Brain microvascular endothelial cell (primary cell): ENCODE data around the gene KCNT1.

Source experiments
- DNase-seq: peaks from one replicate; pipeline ENCODE4 v3.0.0-alpha.2; 2020
- H3K27ac ChIP-seq: fragments of 250-450 bp; sonication (Bioruptor Pico); 2 replicates; pipeline ENCODE4 v1.5.1; 2020; ENCODE audit warnings: mild to moderate bottlenecking, moderate library complexity
- H3K27me3 ChIP-seq: fragments of 250-450 bp; sonication (Bioruptor Pico); replicated peaks from 2 replicates; pipeline ENCODE4 v1.5.1; 2020; ENCODE audit warnings: mild to moderate bottlenecking
- H3K36me3 ChIP-seq: fragments of 250-450 bp; sonication (Bioruptor Pico); replicated peaks from 2 replicates; pipeline ENCODE4 v1.5.1; 2020; ENCODE audit warnings: mild to moderate bottlenecking
- H3K4me3 ChIP-seq: 2 replicates; pipeline ENCODE4 v1.5.1; 2011; ENCODE audit warnings: low read depth, mild to moderate bottlenecking, control low read depth, low read length, moderate library complexity
- in situ Hi-C: cut with HindIII; loops from 2 replicates; pipeline ENCODE4 v1.10.0; 2017; ENCODE audit warnings: low sequenced_read_pairs, low pct_ligation_motif_present
- TF ChIP-seq, protein P1 (sequence below): IDR thresholded peaks from 2 replicates; pipeline ENCODE4 v1.5.1; 2011; ENCODE audit warnings: low read depth, mild to moderate bottlenecking, moderate library complexity, low read length, control low read depth, inconsistent platforms; ENCODE audit errors: missing control alignments

The KCNT1 gene

DNA sequence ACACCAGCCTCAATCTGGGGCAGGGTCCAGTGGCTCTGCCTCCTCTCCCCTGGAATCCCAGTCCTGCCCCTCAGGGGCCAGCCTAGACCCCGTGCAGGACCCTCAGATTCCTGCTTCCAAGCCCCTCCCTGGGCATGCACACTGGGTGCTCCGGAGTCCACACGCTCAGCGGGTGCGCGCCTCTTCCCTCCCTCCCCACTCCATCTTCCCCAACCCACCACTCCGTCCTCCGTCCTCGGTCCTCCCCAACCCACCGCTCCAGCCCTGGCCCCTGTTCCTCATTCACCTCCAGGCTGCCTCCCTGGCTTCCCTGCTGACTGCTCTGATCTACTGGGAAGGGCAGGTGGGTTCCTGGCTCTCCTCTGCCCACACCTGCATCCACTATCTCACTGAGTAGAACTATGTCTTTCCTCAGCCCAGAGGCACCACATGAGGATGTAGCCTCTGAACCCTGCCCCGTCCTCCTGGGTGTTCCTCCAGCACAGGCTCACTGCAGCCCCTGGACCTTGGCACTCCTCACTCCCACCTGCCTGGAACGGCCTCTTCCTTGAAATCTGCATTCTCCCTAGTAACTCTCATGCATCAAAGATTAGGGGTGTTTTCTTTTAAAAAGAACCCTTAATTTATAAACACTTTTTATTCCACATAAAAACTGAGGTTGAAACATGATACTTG is 112.6 kb downstream of the KCNT1 start:
- DNase-seq: no peak
- Histone ChIP-seq H3K4me3 (no peak overlapping the region), H3K36me3 (peaks cover 49% of the 10 kb centered on the region), H3K27ac (no peak overlapping the region), H3K27me3 (no peaks in the 10 kb centered on the region)
- TF ChIP-seq, protein P1, sequence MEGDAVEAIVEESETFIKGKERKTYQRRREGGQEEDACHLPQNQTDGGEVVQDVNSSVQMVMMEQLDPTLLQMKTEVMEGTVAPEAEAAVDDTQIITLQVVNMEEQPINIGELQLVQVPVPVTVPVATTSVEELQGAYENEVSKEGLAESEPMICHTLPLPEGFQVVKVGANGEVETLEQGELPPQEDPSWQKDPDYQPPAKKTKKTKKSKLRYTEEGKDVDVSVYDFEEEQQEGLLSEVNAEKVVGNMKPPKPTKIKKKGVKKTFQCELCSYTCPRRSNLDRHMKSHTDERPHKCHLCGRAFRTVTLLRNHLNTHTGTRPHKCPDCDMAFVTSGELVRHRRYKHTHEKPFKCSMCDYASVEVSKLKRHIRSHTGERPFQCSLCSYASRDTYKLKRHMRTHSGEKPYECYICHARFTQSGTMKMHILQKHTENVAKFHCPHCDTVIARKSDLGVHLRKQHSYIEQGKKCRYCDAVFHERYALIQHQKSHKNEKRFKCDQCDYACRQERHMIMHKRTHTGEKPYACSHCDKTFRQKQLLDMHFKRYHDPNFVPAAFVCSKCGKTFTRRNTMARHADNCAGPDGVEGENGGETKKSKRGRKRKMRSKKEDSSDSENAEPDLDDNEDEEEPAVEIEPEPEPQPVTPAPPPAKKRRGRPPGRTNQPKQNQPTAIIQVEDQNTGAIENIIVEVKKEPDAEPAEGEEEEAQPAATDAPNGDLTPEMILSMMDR: no peak
- in situ Hi-C loops: no loop called here

DNA sequence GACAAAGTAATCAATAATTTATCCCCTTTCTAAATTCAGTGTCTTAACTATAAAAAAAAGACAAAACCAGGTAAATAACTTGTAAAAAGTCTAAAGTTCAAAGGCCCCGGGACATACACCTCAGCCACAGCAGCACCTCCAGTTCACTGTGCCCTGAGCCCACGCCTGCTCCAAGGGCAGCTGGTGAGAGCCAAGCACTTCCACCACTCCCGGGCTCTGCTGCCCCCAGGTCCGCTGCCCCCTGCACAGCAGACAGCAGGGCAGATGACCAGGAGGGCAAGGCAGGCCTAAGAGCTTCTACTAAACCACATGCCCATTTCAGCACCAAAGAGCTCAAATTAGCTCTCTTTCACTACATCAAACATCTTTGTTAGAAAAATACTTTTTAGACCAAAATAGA is 113.4 kb downstream of the KCNT1 start:
- Histone ChIP-seq H3K27ac (no peak overlapping the region), H3K36me3 (peaks cover 49% of the 10 kb centered on the region), H3K4me3 (no peak overlapping the region), H3K27me3 (no peaks in the 10 kb centered on the region)
- DNase-seq: no peak
- TF ChIP-seq, protein P1: no peak
- in situ Hi-C loops: no loop called here

DNA sequence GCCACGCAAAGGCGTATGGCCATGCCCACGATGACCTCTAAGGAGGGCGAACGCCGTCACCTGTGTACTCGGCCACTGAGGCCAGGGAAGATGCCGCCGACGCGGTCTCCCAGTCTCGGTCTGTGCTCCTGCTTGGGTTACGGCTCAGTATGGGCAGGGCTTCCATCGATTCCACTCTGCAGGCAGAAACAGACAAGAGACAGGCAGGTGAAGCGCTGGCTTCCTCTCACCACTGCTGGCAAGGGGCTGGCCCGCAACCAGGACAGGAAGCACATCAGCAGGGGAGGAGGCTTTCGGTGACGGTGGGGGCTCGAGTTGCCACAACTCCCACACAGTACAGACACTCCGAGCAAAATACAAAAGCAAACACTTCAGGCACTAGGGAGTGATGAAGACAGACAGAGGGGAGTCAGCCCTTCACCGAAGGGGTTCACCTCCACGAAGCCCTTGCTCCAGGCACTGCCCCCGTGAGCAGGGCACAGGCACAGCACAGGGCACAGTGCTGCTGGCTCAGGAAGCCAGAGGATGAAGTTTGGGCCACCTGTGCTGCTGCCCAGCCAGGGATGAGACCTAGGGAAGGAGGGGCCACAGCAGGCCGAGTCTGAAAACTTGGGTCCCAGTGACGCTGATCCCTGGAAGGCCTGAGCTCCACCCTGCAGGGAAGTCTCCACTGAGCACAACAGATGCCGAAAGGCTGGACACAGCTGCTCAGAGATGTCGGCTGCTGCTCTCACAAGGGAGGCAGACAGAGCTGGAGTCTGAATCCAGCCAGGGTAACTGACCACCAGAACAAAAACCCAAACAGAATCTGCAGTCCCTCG is 114.1 kb downstream of the KCNT1 start:
- Histone ChIP-seq H3K27me3 (no peaks in the 10 kb centered on the region), H3K4me3 (no peak overlapping the region), H3K36me3 (peaks cover 48% of the 10 kb centered on the region), H3K27ac (no peak overlapping the region)
- TF ChIP-seq, protein P1: no peak
- DNase-seq: no peak
- in situ Hi-C loops: no loop called here

DNA sequence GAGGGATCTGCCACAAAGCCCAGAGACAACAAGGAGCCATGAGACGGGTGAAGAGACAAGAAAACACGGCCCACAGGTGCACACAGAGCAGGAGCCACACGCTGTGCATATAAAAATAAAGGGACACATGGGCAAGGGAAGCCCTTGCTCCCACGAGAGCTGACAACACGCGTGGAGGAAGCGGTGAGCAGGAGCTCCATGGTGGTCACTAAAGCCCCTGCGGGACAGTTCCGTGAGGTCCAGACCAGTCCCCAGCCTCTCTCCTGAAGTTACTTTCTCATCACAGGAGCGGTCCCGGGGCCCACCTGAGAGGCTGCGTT is 114.6 kb downstream of the KCNT1 start:
- Histone ChIP-seq H3K27ac (no peak overlapping the region), H3K4me3 (no peak overlapping the region), H3K36me3 (peaks cover 46% of the 10 kb centered on the region), H3K27me3 (no peaks in the 10 kb centered on the region)
- in situ Hi-C loops: no loop called here
- TF ChIP-seq, protein P1: no peak
- no peak for DNase-seq

DNA sequence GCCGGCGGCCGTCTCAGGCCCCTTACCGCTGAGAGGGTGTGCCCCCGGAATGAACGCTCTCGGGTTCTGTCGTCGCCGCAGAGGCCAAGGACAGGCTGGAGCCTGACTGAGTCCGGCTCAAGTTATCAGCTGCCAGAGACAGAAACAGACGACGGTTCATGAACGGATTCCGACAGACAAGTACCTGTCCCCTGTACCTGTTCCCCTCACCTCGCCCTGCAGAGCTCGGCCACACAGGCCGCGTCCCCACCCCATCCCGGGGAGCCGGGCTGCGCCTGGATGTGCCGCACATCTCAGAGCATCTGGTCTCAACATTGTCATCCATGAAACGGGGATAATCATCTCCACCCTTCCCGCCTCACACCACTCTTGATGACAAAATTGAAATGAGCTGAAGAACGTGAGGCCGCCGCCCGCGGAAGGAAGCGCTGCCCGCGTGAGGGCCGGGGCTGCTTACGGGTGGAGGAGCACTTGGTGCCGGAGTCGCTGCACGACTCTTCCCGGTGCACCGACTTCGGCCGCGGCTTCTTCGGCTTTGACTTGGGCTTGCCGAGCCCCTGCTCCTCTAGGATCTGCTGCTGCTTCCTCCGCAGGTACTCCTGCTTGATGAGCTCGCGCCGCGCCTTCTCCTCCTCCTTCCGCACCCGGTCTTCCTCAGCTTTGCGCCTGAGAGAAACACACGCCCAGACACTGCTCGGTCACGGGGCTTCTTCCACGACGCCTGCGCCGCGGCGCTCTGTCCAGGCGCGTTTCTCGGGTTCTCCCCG is 116.1 kb downstream of the KCNT1 start:
- TF ChIP-seq, protein P1: no peak
- no peaks in the 10 kb centered on the region for H3K27me3 ChIP-seq
- DNase-seq: no peak
- no peak overlapping the region for H3K27ac ChIP-seq
- H3K36me3 ChIP-seq: peaks cover 60% of the 10 kb centered on the region
- in situ Hi-C loops: no loop called here
- H3K4me3 ChIP-seq: no peak overlapping the region
